HG02840 (cell line): Measurements from ENCODE around the gene OR2AK2.

Experiments
- ATAC-seq: cut with Tn5 transposase; IDR thresholded peaks from one replicate; pipeline ENCODE4 v1.9.1; 2021; ENCODE audit warnings: mild to moderate bottlenecking, moderate library complexity, moderate number of reproducible peaks; ENCODE audit not compliant: unreplicated experiment, low FRiP score

Gene OR2AK2

DNA sequence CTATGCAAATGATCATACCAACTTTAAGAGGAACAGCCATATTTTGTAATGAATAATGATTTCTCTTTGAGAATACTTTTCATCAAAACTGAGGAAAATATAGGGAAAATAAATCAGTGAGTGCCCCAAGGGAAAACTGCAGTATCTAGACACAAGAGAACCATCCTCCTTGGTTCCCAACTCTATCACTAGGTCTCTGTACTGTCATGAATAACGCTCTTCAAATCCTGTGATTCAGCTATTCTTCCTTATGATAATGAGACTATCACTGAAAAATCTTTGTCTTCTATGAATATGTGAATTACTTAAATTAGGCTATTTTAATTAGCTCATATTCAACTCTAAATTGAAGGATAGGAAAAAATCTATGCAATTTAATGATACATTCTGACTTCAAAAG lies 50.8 kb downstream of the OR2AK2 start:
- no peak for ATAC-seq
